ENCODE data around the gene NKG7. TPM values are rescaled to one million over a fixed set of nuclear protein-coding genes. Genes with fewer than 3 reads are reported as not detected.

The NKG7 gene
- total and polyA plus RNA-seq, 2 of the 13 experiments (the other 11 are each of a cell fraction or from before 2014, with no cell fraction given): 0.40 TPM; not detected in 1

DNA sequence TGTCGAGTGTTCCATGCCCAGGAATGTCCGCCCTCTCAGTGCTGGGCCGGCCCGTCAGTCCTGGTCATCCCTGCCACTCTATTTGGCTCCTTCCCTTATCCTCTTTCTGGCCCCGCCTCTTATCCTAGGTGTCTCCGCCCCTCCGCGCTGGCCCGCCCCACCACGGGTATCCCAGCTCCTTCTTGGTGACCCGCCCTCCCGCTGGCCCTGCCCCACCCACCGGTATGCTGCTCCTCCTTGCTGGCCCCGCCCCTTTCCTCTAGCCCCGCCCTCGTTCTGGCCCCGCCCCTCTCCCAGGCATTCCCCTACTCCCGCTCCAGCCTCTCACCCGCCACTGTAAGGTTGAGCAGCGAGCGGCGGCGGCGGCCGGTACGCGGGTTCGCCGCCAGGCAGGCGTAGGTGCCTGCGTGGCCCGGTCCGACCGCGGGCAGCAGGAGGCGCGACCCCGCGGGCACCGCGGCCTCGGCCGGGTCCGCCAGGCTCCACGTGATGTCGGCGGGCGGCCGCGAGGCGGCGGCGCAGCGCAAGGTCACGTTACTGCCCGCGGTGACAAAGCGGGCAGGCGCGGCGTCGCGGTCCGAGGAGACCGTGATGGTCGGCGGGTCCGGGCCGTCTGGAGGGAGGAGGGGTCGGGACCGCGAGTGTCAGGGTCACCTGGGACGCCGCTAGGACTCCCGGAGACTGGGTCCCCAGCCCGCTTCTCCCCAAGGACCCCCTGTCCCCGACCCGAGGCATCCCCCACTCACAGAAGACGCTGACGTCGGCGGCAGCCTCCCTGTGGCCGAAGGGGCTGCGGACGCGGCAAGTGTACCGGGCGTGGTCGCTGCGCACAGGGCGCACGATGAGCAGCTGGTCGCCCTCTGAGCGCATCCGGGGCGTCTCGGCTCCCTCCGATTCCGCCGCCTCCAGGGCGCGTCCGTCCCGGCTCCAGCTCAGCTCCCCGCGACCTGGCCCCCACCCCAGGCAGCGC lies 32.5 kb downstream of the NKG7 start (continued):
- no peak for TF ChIP-seq ZNF317 (CRISPR knock-in tag; IDR thresholded peaks at IDR 0.05)
- no peak for TF ChIP-seq ZNF30 (CRISPR knock-in tag; IDR thresholded peaks at IDR 0.05)
- TF ChIP-seq ZNF839 (CRISPR knock-in tag; IDR thresholded peaks at IDR 0.05; ENCODE audit: borderline replicate concordance): no peak
- TF ChIP-seq ZNF713 (CRISPR knock-in tag; IDR thresholded peaks at IDR 0.05): no peak
- TF ChIP-seq ZBTB3 (CRISPR knock-in tag; IDR thresholded peaks at IDR 0.05; ENCODE audit: borderline replicate concordance, low read depth): no peak
- no peak for TF ChIP-seq SMAD3 (CRISPR knock-in tag; IDR thresholded peaks at IDR 0.05)
- TF ChIP-seq MED13 (CRISPR knock-in tag; IDR thresholded peaks at IDR 0.05): no peak
- no peak for TF ChIP-seq NFE2L1 (CRISPR knock-in tag; IDR thresholded peaks at IDR 0.05; ENCODE audit: borderline replicate concordance)
- no peak for TF ChIP-seq PCBP1 (IDR thresholded peaks at IDR 0.05; ENCODE audit: borderline replicate concordance, low read depth, low read length)
- peak; percentile 73 for TF ChIP-seq BHLHE40 (IDR thresholded peaks at IDR 0.05; ENCODE audit: low read length)
- no peak for TF ChIP-seq ZNF75D (CRISPR knock-in tag; IDR thresholded peaks at IDR 0.05; ENCODE audit: borderline replicate concordance)
- TF ChIP-seq SMARCE1 (IDR thresholded peaks at IDR 0.05; ENCODE audit: borderline replicate concordance): no peak
- TF ChIP-seq, protein P1, sequence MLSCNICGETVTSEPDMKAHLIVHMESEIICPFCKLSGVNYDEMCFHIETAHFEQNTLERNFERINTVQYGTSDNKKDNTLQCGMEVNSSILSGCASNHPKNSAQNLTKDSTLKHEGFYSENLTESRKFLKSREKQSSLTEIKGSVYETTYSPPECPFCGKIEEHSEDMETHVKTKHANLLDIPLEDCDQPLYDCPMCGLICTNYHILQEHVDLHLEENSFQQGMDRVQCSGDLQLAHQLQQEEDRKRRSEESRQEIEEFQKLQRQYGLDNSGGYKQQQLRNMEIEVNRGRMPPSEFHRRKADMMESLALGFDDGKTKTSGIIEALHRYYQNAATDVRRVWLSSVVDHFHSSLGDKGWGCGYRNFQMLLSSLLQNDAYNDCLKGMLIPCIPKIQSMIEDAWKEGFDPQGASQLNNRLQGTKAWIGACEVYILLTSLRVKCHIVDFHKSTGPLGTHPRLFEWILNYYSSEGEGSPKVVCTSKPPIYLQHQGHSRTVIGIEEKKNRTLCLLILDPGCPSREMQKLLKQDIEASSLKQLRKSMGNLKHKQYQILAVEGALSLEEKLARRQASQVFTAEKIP (CRISPR knock-in tag; IDR thresholded peaks at IDR 0.05; ENCODE audit: borderline replicate concordance): no peak
- TF ChIP-seq ZNF484 (CRISPR knock-in tag; IDR thresholded peaks at IDR 0.05; ENCODE audit: borderline replicate concordance, low read depth): no peak
- TF ChIP-seq ZSCAN22 (CRISPR knock-in tag; IDR thresholded peaks at IDR 0.05): no peak
- no peak for TF ChIP-seq SNAPC2 (CRISPR knock-in tag; IDR thresholded peaks at IDR 0.05)
- peak; percentile 70 for TF ChIP-seq POLR2AphosphoS5 (IDR thresholded peaks at IDR 0.05; ENCODE audit: low read depth, low read length)
- no peak for TF ChIP-seq ZNF570 (CRISPR knock-in tag; IDR thresholded peaks at IDR 0.05; ENCODE audit: borderline replicate concordance)
- TF ChIP-seq ZNF775 (CRISPR knock-in tag; IDR thresholded peaks at IDR 0.05; ENCODE audit: borderline replicate concordance): no peak
- no peak for TF ChIP-seq TBL1XR1 (IDR thresholded peaks at IDR 0.05; ENCODE audit: borderline replicate concordance, low read length, partially characterized antibody)
- TF ChIP-seq ZNF354B (CRISPR knock-in tag; IDR thresholded peaks at IDR 0.05): no peak
- no peak for TF ChIP-seq ZMYM3 (CRISPR knock-in tag; IDR thresholded peaks at IDR 0.05)
- no peak for TF ChIP-seq ZNF558 (CRISPR knock-in tag; IDR thresholded peaks at IDR 0.05; ENCODE audit: borderline replicate concordance)
- TF ChIP-seq, protein P2, sequence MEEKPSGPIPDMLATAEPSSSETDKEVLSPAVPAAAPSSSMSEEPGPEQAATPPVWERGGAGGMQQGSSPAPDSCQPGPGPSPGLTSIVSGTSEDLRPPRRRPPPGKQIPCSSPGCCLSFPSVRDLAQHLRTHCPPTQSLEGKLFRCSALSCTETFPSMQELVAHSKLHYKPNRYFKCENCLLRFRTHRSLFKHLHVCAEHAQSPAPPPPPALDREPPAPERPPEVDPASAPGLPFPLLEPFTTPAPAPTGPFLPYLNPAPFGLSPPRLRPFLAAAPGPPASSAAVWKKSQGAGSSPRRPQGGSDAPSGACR (CRISPR knock-in tag; IDR thresholded peaks at IDR 0.05): no peak
- TF ChIP-seq, protein P3, sequence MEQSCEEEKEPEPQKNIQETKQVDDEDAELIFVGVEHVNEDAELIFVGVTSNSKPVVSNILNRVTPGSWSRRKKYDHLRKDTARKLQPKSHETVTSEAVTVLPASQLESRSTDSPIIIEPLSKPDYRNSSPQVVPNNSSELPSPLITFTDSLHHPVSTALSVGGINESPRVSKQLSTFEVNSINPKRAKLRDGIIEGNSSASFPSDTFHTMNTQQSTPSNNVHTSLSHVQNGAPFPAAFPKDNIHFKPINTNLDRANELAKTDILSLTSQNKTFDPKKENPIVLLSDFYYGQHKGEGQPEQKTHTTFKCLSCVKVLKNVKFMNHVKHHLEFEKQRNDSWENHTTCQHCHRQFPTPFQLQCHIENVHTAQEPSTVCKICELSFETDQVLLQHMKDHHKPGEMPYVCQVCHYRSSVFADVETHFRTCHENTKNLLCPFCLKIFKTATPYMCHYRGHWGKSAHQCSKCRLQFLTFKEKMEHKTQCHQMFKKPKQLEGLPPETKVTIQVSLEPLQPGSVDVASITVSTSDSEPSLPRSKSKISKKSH (CRISPR knock-in tag; IDR thresholded peaks at IDR 0.05; ENCODE audit: borderline replicate concordance): no peak

Measured in HepG2 (cell line).